PC-9 (cell line): ENCODE results near the gene PRKAG2.

Experiments used
- EZH2 ChIP-seq: fragments of 200-600 bp; sonication (generic); IDR thresholded peaks from 2 replicates; pipeline ENCODE4 v1.8.0; 2017; ENCODE audit warnings: antibody characterized with exemption, low read depth
- TF ChIP-seq, protein P1 (sequence below): fragments of 200-600 bp; sonication (generic); conservative IDR thresholded peaks from 2 replicates; pipeline ENCODE4 v1.6.1; 2017; ENCODE audit warnings: mixed run types, antibody characterized with exemption, mild to moderate bottlenecking, moderate library complexity

GRCh38 chr7:151769188-151769821 is 107.6 kb downstream of the PRKAG2 start:
- TF ChIP-seq, protein P1, sequence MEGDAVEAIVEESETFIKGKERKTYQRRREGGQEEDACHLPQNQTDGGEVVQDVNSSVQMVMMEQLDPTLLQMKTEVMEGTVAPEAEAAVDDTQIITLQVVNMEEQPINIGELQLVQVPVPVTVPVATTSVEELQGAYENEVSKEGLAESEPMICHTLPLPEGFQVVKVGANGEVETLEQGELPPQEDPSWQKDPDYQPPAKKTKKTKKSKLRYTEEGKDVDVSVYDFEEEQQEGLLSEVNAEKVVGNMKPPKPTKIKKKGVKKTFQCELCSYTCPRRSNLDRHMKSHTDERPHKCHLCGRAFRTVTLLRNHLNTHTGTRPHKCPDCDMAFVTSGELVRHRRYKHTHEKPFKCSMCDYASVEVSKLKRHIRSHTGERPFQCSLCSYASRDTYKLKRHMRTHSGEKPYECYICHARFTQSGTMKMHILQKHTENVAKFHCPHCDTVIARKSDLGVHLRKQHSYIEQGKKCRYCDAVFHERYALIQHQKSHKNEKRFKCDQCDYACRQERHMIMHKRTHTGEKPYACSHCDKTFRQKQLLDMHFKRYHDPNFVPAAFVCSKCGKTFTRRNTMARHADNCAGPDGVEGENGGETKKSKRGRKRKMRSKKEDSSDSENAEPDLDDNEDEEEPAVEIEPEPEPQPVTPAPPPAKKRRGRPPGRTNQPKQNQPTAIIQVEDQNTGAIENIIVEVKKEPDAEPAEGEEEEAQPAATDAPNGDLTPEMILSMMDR = no peak
- no peak for TF ChIP-seq EZH2
